GM20000 (cell line): ENCODE measurements around the gene PTPRN.

Experiments used
- DNase-seq: peaks from one replicate; pipeline ENCODE4 v3.0.0; 2012; ENCODE audit warnings: low spot score
- CTCF ChIP-seq: IDR thresholded peaks from 2 replicates; pipeline ENCODE4 v1.5.1; 2012; ENCODE audit warnings: mild to moderate bottlenecking, control low read depth; ENCODE audit errors: extremely low read depth, missing control alignments

Gene PTPRN

GRCh38 chr2:219284501-219285372, 24.5 kb downstream of the PTPRN start:
- no peak for DNase-seq
- no peak for TF ChIP-seq CTCF

- DNase-seq = no peak
- no peak for TF ChIP-seq CTCF
Observed at GRCh38 chr2:219282943-219283581, 26.1 kb downstream of the PTPRN start.

- no peak for TF ChIP-seq CTCF
- DNase-seq = no peak
Observed at GRCh38 chr2:219282375-219282774, 26.8 kb downstream of the PTPRN start.

GRCh38 chr2:219281588-219281987, 27.6 kb downstream of the PTPRN start:
- no peak for TF ChIP-seq CTCF
- DNase-seq = no peak

- TF ChIP-seq CTCF = no peak
- no peak for DNase-seq
Observed at GRCh38 chr2:219280651-219281050, 28.6 kb downstream of the PTPRN start.

- no peak for DNase-seq
- peak; percentile 8 for TF ChIP-seq CTCF
Observed at GRCh38 chr2:219279916-219280516, 29.2 kb downstream of the PTPRN start.
